Measurements from ENCODE around the gene KIAA0319L. TPM values are rescaled to one million over a fixed set of nuclear protein-coding genes. Genes with fewer than 3 reads are reported as not detected.

The KIAA0319L gene
- total RNA-seq, 1 donor from 2014 or later: 79.6 TPM

GRCh38 chr1:35594005-35594760 is 37.0 kb upstream of the KIAA0319L start:
- Histone ChIP-seq H3K27ac (no peak overlapping the region), H3K4me3 (no peak overlapping the region), H3K4me1 (no peaks in the 10 kb centered on the region), H3K9me3 (no peaks in the 10 kb centered on the region), H3K27me3 (ENCODE audit: low read depth) (no peaks in the 10 kb centered on the region), H3K36me3 (peaks cover 18% of the 10 kb centered on the region)
- intact Hi-C loops (cut with DNase I): no loop called here
- DNase-seq (no peak), ATAC-seq (no peak)
- TF ChIP-seq, protein P1, sequence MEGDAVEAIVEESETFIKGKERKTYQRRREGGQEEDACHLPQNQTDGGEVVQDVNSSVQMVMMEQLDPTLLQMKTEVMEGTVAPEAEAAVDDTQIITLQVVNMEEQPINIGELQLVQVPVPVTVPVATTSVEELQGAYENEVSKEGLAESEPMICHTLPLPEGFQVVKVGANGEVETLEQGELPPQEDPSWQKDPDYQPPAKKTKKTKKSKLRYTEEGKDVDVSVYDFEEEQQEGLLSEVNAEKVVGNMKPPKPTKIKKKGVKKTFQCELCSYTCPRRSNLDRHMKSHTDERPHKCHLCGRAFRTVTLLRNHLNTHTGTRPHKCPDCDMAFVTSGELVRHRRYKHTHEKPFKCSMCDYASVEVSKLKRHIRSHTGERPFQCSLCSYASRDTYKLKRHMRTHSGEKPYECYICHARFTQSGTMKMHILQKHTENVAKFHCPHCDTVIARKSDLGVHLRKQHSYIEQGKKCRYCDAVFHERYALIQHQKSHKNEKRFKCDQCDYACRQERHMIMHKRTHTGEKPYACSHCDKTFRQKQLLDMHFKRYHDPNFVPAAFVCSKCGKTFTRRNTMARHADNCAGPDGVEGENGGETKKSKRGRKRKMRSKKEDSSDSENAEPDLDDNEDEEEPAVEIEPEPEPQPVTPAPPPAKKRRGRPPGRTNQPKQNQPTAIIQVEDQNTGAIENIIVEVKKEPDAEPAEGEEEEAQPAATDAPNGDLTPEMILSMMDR (IDR thresholded peaks at IDR 0.05): no peak

- intact Hi-C loops (cut with DNase I): no loop called here
- Histone ChIP-seq H3K36me3 (peaks cover 18% of the 10 kb centered on the region), H3K27ac (no peak overlapping the region), H3K4me3 (no peak overlapping the region), H3K27me3 (ENCODE audit: low read depth) (no peaks in the 10 kb centered on the region), H3K9me3 (no peaks in the 10 kb centered on the region), H3K4me1 (no peaks in the 10 kb centered on the region)
- DNase-seq (no peak), ATAC-seq (peak; percentile 41 to 47)
- TF ChIP-seq, protein P1 (IDR thresholded peaks at IDR 0.05): no peak
Observed at GRCh38 chr1:35592991-35593769, 36.0 kb upstream of the KIAA0319L start.

DNA sequence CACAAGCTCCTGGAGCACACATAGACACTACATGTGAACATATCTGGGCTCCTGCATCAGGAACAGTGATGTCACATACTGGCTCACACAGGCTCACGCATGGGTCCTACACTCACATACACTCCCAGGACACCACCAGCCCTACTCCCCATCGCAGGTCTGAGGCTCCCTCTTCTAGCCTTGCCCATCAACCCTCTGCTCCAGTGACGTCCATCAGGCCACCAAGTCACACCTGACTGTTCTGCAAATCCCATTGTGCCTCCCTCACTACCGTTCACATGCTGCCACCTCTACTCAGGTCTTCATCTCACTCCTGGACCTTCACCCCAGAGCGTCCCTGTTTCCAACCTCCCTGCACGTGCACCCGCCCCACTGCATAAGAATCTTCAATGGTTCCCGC is 34.0 kb upstream of the KIAA0319L start:
- Histone ChIP-seq H3K9me3 (no peaks in the 10 kb centered on the region), H3K36me3 (peaks cover 13% of the 10 kb centered on the region), H3K27ac (no peak overlapping the region), H3K4me1 (no peaks in the 10 kb centered on the region), H3K27me3 (ENCODE audit: low read depth) (no peaks in the 10 kb centered on the region), H3K4me3 (no peak overlapping the region)
- intact Hi-C loops (cut with DNase I): no loop called here
- DNase-seq (no peak), ATAC-seq (no peak)
- TF ChIP-seq, protein P1 (IDR thresholded peaks at IDR 0.05): no peak

- no peak overlapping the region for H3K4me3 ChIP-seq
- ATAC-seq (no peak), DNase-seq (no peak)
- H3K4me1 ChIP-seq: no peaks in the 10 kb centered on the region
- no peaks in the 10 kb centered on the region for H3K9me3 ChIP-seq
- intact Hi-C loops (cut with DNase I): no loop called here
- no peaks in the 10 kb centered on the region for H3K27me3 ChIP-seq (ENCODE audit: low read depth)
- H3K36me3 ChIP-seq: peaks cover 13% of the 10 kb centered on the region
- TF ChIP-seq, protein P1 (IDR thresholded peaks at IDR 0.05): no peak
- H3K27ac ChIP-seq: no peak overlapping the region
Observed at GRCh38 chr1:35590476-35591040, 33.4 kb upstream of the KIAA0319L start.

- intact Hi-C loops (cut with DNase I): no loop called here
- Histone ChIP-seq H3K9me3 (no peaks in the 10 kb centered on the region), H3K27ac (no peak overlapping the region), H3K4me3 (no peak overlapping the region), H3K36me3 (peaks cover 13% of the 10 kb centered on the region), H3K4me1 (no peaks in the 10 kb centered on the region), H3K27me3 (ENCODE audit: low read depth) (no peaks in the 10 kb centered on the region)
- TF ChIP-seq, protein P1 (IDR thresholded peaks at IDR 0.05): no peak
- no peak for ATAC-seq
- DNase-seq: no peak
Observed at GRCh38 chr1:35589516-35590427, 32.6 kb upstream of the KIAA0319L start.
